Common myeloid progenitor, CD34-positive (primary cell): Measurements from ENCODE around the gene SLC44A3.
"Not testable (repeated sequence)": the region's sequence is repeated elsewhere in the genome, so short reads cannot be mapped to it uniquely, and the experiment has no call there.

Source experiments
- CTCF ChIA-PET: fragments of 350-600 bp; sonication (Branson Sonifier 250); formaldehyde crosslinking; loops from one replicate; lab custom pipeline; 2021; ENCODE audit warnings: antibody characterized with exemption; lab: Charles Lee
- POLR2A ChIA-PET: fragments of 350-600 bp; sonication (Branson Sonifier 250); formaldehyde crosslinking; loops from one replicate; lab custom pipeline; 2021; ENCODE audit warnings: antibody characterized with exemption; lab: Charles Lee
- DNase-seq, 3 donors: peaks; one replicate each; pipeline versions ENCODE4 v3.0.0 to v3.0.0-alpha.2; 2013
- H3K27ac ChIP-seq, 2 experiments: 1 replicate in 1 of 2; 2 replicates in 1 of 2; pipeline ENCODE4 v1.7.0; 2013; ENCODE audit warnings: inconsistent platforms in 2 of 2, low read length in 2 of 2, mild to moderate bottlenecking in 2 of 2, low read depth in 1 of 2, moderate library complexity in 1 of 2; ENCODE audit not compliant: severe bottlenecking in 2 of 2, insufficient read depth in 1 of 2, poor library complexity in 1 of 2
- H3K27me3 ChIP-seq, 5 experiments: replicated peaks in 2 of 5; 1 replicate in 3 of 5; 2 replicates in 2 of 5; pipeline versions ENCODE4 v1.6.1 to v1.7.0; 2013; ENCODE audit warnings: low read length in 4 of 5, mild to moderate bottlenecking in 2 of 5, moderate library complexity in 2 of 5, inconsistent platforms in 1 of 5; ENCODE audit not compliant: insufficient read depth in 5 of 5, control insufficient read depth in 4 of 5
- H3K36me3 ChIP-seq, 4 experiments: 1 replicate in 2 of 4; 2 replicates in 2 of 4; pipeline versions ENCODE4 v1.6.1 to v1.7.0; 2013; ENCODE audit warnings: low read length in 3 of 4, control low read depth in 1 of 4, mild to moderate bottlenecking in 1 of 4; ENCODE audit not compliant: control insufficient read depth in 4 of 4, insufficient read depth in 4 of 4
- H3K4me1 ChIP-seq, 4 experiments: 1 replicate in 3 of 4; 2 replicates in 1 of 4; pipeline versions ENCODE4 v1.6.1 to v1.7.1; 2013; ENCODE audit warnings: low read length in 3 of 4, mild to moderate bottlenecking in 3 of 4, control low read depth in 1 of 4, inconsistent platforms in 1 of 4, moderate library complexity in 1 of 4; ENCODE audit not compliant: control insufficient read depth in 4 of 4, insufficient read depth in 4 of 4; ENCODE audit errors: control extremely low read depth in 1 of 4
- H3K4me3 ChIP-seq, 7 experiments: 1 replicate in 4 of 7; 2 replicates in 3 of 7; pipeline versions ENCODE4 v1.5.1 to v1.7.0; 2013; ENCODE audit warnings: mild to moderate bottlenecking in 7 of 7, low read length in 6 of 7, moderate library complexity in 6 of 7, inconsistent platforms in 2 of 7, low read depth in 2 of 7, control low read depth in 1 of 7; ENCODE audit not compliant: insufficient read depth in 4 of 7, control insufficient read depth in 1 of 7; ENCODE audit errors: extremely low read depth in 1 of 7
- H3K9me3 ChIP-seq, 5 experiments: 1 replicate in 4 of 5; 2 replicates in 1 of 5; pipeline versions ENCODE4 v1.6.1 to v1.7.1; 2013; ENCODE audit warnings: low read length in 4 of 5, mild to moderate bottlenecking in 2 of 5, inconsistent platforms in 1 of 5, low read depth in 1 of 5, moderate library complexity in 1 of 5; ENCODE audit not compliant: control insufficient read depth in 4 of 5, insufficient read depth in 2 of 5; ENCODE audit errors: control extremely low read depth in 1 of 5
- WGBS: methylation state at CpG from one replicate; pipeline ENCODE4 v1.1.5; 2013; ENCODE audit not compliant: insufficient coverage; 5-methylcytosine and 5-hydroxymethylcytosine counted together

Gene SLC44A3

GRCh38 chr1:94828251-94828650, 8.1 kb downstream of the SLC44A3 start:
- Histone ChIP-seq H3K4me1 (peaks cover 6 to 13% (median 10%) of the 10 kb centered on the region in 4 experiments), H3K27ac (no peak overlapping the region), H3K27me3 (peaks cover 3 to 64% (median 40%) of the 10 kb centered on the region in 5 experiments), H3K9me3 (no peaks in the 10 kb centered on the region), H3K4me3 (no peak overlapping the region), H3K36me3 (no peaks in the 10 kb centered on the region)
- ChIA-PET CTCF (interaction anchor here (1.2 to 1.5 kb wide), 2 partner anchors 22 to 213 kb away, joined by 3 to 4 read pairs; no protein-coding TSS in a partner anchor), POLR2A (no interaction called here)
- no peak for DNase-seq

GRCh38 chr1:94831641-94832040, 11.5 kb downstream of the SLC44A3 start:
- POLR2A ChIA-PET: interaction anchor here (0.6 kb wide), 1 partner anchor 286 kb away, joined by 3 read pairs; no protein-coding TSS in a partner anchor
- no peaks in the 10 kb centered on the region for H3K9me3 ChIP-seq
- no peak overlapping the region for H3K4me3 ChIP-seq
- H3K36me3 ChIP-seq: no peaks in the 10 kb centered on the region
- WGBS: 11% methylated on average over 5 of the region's 6 CpGs
- H3K27me3 ChIP-seq: peaks cover 8 to 64% (median 39%) of the 10 kb centered on the region in 5 experiments
- CTCF ChIA-PET: interaction anchor here (0.7 to 1.4 kb wide), 2 partner anchors 9 to 26 kb away, joined by 3 to 6 read pairs; no protein-coding TSS in a partner anchor
- peaks cover 6 to 13% (median 10%) of the 10 kb centered on the region in 4 experiments for H3K4me1 ChIP-seq
- peak; percentile 71 to 92 (median 91) for DNase-seq
- H3K27ac ChIP-seq: no peak overlapping the region

GRCh38 chr1:94832446-94832845, 12.3 kb downstream of the SLC44A3 start:
- peaks cover 6 to 13% (median 10%) of the 10 kb centered on the region in 4 experiments for H3K4me1 ChIP-seq
- H3K36me3 ChIP-seq: no peaks in the 10 kb centered on the region
- ChIA-PET CTCF (interaction anchor here (0.8 to 2.9 kb wide), 3 partner anchors 16 to 211 kb away, joined by 3 to 15 read pairs (median 3); no protein-coding TSS in a partner anchor), POLR2A (no interaction called here)
- DNase-seq: no peak
- H3K9me3 ChIP-seq: no peaks in the 10 kb centered on the region
- no peak overlapping the region for H3K27ac ChIP-seq
- H3K27me3 ChIP-seq: peaks cover 8 to 62% (median 35%) of the 10 kb centered on the region in 5 experiments
- no peak overlapping the region for H3K4me3 ChIP-seq
- 60% methylated on average over 1 of the region's 1 CpG for WGBS

GRCh38 chr1:94832931-94833585, 12.9 kb downstream of the SLC44A3 start:
- WGBS: 94% methylated on average over 6 of the region's 6 CpGs
- ChIA-PET CTCF (interaction anchor here (0.8 to 2.9 kb wide), 7 partner anchors 9 to 210 kb away, joined by 3 to 15 read pairs (median 4); no protein-coding TSS in a partner anchor), POLR2A (no interaction called here)

GRCh38 chr1:94836891-94837290, 16.7 kb downstream of the SLC44A3 start:
- DNase-seq: no peak
- Histone ChIP-seq H3K27ac (no peak overlapping the region), H3K36me3 (no peaks in the 10 kb centered on the region), H3K4me3 (no peak overlapping the region), H3K9me3 (no peaks in the 10 kb centered on the region), H3K4me1 (peaks cover 0 to 3% (median 0%) of the 10 kb centered on the region in 4 experiments), H3K27me3 (peaks cover 5 to 49% (median 38%) of the 10 kb centered on the region in 5 experiments)
- ChIA-PET CTCF (interaction anchor here (0.7 to 1.6 kb wide), 2 partner anchors 17 to 194 kb away, joined by 3 to 10 read pairs; no protein-coding TSS in a partner anchor), POLR2A (interaction anchor here (0.9 kb wide), 1 partner anchor 18 kb away, joined by 5 read pairs; no protein-coding TSS in a partner anchor)
- WGBS: 86% methylated on average over 1 of the region's 2 CpGs

More at GRCh38 chr1:94832931-94833585, 12.9 kb downstream of the SLC44A3 start:
- Histone ChIP-seq H3K36me3 (no peaks in the 10 kb centered on the region), H3K27ac (no peak overlapping the region), H3K27me3 (peaks cover 5 to 59% (median 32%) of the 10 kb centered on the region in 5 experiments), H3K9me3 (no peaks in the 10 kb centered on the region), H3K4me3 (no peak overlapping the region), H3K4me1 (peaks cover 6 to 13% (median 10%) of the 10 kb centered on the region in 4 experiments)
- DNase-seq: no peak

- DNase-seq, H3K36me3 ChIP-seq, CTCF ChIA-PET, H3K4me3 ChIP-seq, H3K9me3 ChIP-seq, POLR2A ChIA-PET, H3K4me1 ChIP-seq, H3K27ac ChIP-seq: not testable (repeated sequence)
- peaks cover 5 to 42% (median 34%) of the 10 kb centered on the region in 5 experiments for H3K27me3 ChIP-seq
- over 99% methylated on average over 9 of the region's 9 CpGs for WGBS
Measured at GRCh38 chr1:94840381-94840780, 20.2 kb downstream of the SLC44A3 start.

- Histone ChIP-seq H3K9me3 (no peaks in the 10 kb centered on the region), H3K4me3 (no peak overlapping the region), H3K27ac (no peak overlapping the region), H3K27me3 (peaks cover 4 to 40% (median 31%) of the 10 kb centered on the region in 5 experiments), H3K4me1 (no peaks in the 10 kb centered on the region), H3K36me3 (no peaks in the 10 kb centered on the region)
- WGBS: 100% methylated on average over 2 of the region's 5 CpGs
- POLR2A ChIA-PET: no interaction called here
- CTCF ChIA-PET: interaction anchor here (1.2 to 2.7 kb wide), 2 partner anchors 13 to 327 kb away, joined by 3 to 10 read pairs; no protein-coding TSS in a partner anchor
- DNase-seq: no peak
Measured at GRCh38 chr1:94840808-94841207, 20.7 kb downstream of the SLC44A3 start.
